ENCODE results near the gene IGSF21.

- TF ChIP-seq CTCF (IDR thresholded peaks at IDR 0.05): no peak
- TF ChIP-seq POLR2A (IDR thresholded peaks at IDR 0.05): no peak
These were observed 35.5 kb upstream of the IGSF21 start for GRCh38 chr1:18072066-18072465.
